K562 treated with DMSO at 1 percent for 24 hours (cell line): ENCODE measurements around the gene IL1A. TPM values are rescaled to one million over a fixed set of nuclear protein-coding genes. Genes with fewer than 3 reads are reported as not detected.

Experiments
- total RNA-seq: library from RNA; unstranded; fragments of 300-600 nt; gene quantifications from 2 replicates; pipeline ENCODE4 v1.2.3, GENCODE V29; 2022; ENCODE audit warnings: low read depth; ENCODE audit not compliant: insufficient read depth

Gene IL1A
- 1.5 and 1.8 TPM in 2 replicates for total RNA-seq

DNA sequence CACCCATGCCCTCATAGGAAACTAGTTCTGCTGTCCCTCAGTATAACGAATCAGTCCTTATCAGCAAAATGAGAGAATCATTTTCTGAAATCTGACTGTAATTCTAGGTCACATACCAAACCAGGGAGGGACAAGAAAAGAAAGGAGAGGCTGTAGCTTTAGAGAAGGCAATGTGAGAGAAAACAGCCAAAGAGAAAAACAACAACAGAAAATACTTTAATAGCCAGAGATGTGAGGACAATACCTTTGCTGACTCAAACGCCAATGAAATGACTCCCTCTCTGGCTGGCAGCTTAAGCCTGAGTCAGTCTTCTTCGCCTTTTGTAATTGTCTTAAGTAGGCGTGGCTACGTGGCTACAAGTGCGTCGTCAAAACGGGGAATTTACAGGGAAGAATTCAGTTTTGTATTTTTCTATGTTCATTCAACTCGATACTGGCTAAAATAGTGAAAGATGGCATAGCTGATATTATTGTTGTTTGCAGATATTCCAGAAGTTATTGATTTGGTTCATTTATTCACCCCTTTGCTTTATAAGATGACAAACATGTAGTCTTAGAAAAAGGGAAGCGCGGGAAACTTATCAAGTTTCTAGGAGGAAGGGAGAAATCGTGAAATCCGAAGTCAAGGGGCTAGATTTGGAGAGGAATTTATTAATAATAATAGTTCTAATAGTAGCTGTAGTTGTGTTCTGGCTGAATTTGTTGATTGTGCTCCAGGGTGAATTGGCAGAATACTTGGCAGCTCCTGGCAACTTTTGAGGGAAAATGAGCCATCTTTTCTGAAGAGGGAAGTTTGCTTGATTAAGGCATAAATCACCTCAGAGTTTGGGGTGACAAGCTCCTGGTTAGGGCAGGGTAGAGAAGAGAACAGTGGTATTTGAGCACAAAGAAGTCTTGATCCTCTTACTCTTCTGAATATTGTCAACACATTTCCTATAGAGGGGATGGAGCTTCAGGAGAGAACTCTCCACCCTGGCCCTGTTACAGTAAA lies at the start of gene IL1A:
Gene IL1A, minus strand, starts transcription at position 295 of the 991 bp plus-strand sequence. CDS start 723 bp downstream, outside the sequence.

GRCh38 chr2:112764071-112765044 lies 19.9 kb downstream of the IL1A start, which contains the start of gene CKAP2L:
Gene CKAP2L (minus strand): TSS chr2:112764609. CDS start chr2:112764598, 11 bp downstream.

Other genes starting within 250 kb of the IL1A start
- 7.0 and 7.9 TPM in 2 replicates for gene POLR1B, start 242.0 kb downstream of the IL1A start, total RNA-seq
- 62.1 and 63.1 TPM in 2 replicates for gene CHCHD5, start 199.9 kb downstream of the IL1A start, total RNA-seq
- 59.5 and 64.4 TPM in 2 replicates for gene SLC20A1, start 138.6 kb downstream of the IL1A start, total RNA-seq
- gene NT5DC4, start 63.5 kb downstream of the IL1A start, total RNA-seq: not detected in 2 replicates
- gene CKAP2L, start 19.9 kb downstream of the IL1A start, total RNA-seq: 12.0 and 16.9 TPM in 2 replicates
- 0.56 and 1.1 TPM in 2 replicates for gene IL1B, start 52.3 kb upstream of the IL1A start, total RNA-seq
- gene IL37, start 126.7 kb upstream of the IL1A start, total RNA-seq: not detected in 2 replicates
- gene IL36G, start 193.5 kb upstream of the IL1A start, total RNA-seq: not detected in 2 replicates
- gene IL36A, start 221.0 kb upstream of the IL1A start, total RNA-seq: not detected in 2 replicates